PFSK-1 (cell line): ENCODE measurements around the gene POP7.

Source experiments
- FOXP2 ChIP-seq: optimal IDR thresholded peaks from 2 replicates; pipeline ENCODE3; 2011; ENCODE audit warnings: borderline replicate concordance, control low read depth, inconsistent platforms; ENCODE audit not compliant: insufficient read depth; ENCODE audit errors: extremely low read length, extremely low read depth
- POLR2AphosphoS5 ChIP-seq: IDR thresholded peaks from 2 replicates; pipeline ENCODE4 v1.6.1; 2012; ENCODE audit warnings: low read depth, mild to moderate bottlenecking, control low read depth, low read length, moderate library complexity
- SIN3A ChIP-seq: IDR thresholded peaks from 2 replicates; pipeline ENCODE4 v1.6.1; 2012; ENCODE audit warnings: mild to moderate bottlenecking, low read length, moderate library complexity, borderline replicate concordance; ENCODE audit not compliant: insufficient read depth
- TAF1 ChIP-seq: IDR thresholded peaks from 2 replicates; pipeline ENCODE4 v1.6.1; 2012; ENCODE audit warnings: low read length, control low read depth, borderline replicate concordance; ENCODE audit not compliant: insufficient read depth
- TF ChIP-seq, protein P1 (sequence below), 2 experiments: IDR thresholded peaks; 2 replicates each; pipeline versions ENCODE4 v1.6.1 to v1.8.0; 2011 to 2012; ENCODE audit warnings: low read depth in 2 of 2, low read length in 2 of 2, control low read depth in 1 of 2, inconsistent platforms in 1 of 2, mild to moderate bottlenecking in 1 of 2, moderate library complexity in 1 of 2; ENCODE audit not compliant: insufficient read depth in 1 of 2

The POP7 gene

DNA sequence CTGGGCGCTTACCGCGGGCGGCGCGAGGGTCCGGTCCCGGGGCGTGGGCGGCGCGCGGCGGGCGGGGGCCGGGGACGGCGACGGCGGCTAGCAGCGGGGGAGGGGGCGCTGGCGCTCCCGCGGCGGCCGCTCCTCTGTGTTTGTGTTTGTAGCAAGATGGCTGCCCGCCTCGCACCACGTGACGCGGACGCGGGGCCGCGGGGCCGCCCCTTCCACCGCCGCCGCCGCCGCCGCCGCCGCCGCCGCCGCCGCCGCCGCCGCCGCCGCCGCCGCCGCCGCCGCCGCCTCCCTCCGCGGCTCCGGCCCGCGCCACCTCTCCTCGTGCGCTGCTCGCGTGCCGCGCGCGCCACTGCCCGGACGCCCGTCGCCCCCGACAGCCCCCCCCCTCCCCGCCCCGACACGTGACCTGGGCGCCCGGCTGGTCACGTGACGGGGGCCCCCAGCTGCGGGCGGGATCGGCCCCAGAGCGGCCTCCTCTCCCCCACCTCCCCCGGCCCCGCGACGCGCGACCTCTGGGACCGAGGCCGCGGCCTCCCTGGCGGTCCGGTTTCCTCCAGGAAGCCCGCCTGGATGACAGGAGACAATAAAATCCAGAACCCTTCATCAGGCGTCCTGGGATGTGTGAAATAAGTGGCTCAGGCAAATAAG lies 11.7 kb upstream of the POP7 start, which contains the start of gene GIGYF1:
GIGYF1 (minus strand) TSS at position 153 of the 648 bp plus-strand sequence. CDS start 6,012 bp downstream, outside the sequence.
- TF ChIP-seq FOXP2 = no peak
- no peak for TF ChIP-seq POLR2AphosphoS5
- TF ChIP-seq TAF1 = no peak
- TF ChIP-seq SIN3A = peak; percentile 1; the same call in 1 of the 2 replicates
- TF ChIP-seq, protein P1, sequence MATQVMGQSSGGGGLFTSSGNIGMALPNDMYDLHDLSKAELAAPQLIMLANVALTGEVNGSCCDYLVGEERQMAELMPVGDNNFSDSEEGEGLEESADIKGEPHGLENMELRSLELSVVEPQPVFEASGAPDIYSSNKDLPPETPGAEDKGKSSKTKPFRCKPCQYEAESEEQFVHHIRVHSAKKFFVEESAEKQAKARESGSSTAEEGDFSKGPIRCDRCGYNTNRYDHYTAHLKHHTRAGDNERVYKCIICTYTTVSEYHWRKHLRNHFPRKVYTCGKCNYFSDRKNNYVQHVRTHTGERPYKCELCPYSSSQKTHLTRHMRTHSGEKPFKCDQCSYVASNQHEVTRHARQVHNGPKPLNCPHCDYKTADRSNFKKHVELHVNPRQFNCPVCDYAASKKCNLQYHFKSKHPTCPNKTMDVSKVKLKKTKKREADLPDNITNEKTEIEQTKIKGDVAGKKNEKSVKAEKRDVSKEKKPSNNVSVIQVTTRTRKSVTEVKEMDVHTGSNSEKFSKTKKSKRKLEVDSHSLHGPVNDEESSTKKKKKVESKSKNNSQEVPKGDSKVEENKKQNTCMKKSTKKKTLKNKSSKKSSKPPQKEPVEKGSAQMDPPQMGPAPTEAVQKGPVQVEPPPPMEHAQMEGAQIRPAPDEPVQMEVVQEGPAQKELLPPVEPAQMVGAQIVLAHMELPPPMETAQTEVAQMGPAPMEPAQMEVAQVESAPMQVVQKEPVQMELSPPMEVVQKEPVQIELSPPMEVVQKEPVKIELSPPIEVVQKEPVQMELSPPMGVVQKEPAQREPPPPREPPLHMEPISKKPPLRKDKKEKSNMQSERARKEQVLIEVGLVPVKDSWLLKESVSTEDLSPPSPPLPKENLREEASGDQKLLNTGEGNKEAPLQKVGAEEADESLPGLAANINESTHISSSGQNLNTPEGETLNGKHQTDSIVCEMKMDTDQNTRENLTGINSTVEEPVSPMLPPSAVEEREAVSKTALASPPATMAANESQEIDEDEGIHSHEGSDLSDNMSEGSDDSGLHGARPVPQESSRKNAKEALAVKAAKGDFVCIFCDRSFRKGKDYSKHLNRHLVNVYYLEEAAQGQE (IDR thresholded peaks at IDR 0.05; ENCODE audit: insufficient read depth in 1 of 2, low read depth in 2 of 2, low read length in 2 of 2) = 0 out of 4 replicates have a peak, but pooled peaks of 1 of the 2 experiments have one; percentile 22

DNA sequence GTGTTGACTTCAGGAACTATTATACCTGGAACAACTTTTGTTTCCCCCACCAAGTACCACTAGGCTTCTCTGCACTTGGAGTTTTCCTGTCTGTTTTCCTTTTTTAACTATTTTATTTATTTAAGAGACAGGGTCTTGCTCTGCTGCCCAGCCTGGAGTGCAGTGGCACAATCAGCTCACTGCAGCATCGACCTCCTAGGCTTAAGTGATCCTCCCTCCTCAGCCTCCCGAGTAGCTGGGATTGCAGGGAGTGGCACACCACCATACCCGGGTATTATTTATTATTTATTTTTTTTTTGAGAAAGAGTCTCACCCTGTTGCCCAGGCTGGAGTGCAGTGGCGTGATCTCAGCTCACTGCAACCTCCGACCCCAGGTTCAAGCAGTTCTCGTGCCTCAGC lies 9.8 kb upstream of the POP7 start:
- TF ChIP-seq TAF1 (no peak), FOXP2 (no peak)

DNA sequence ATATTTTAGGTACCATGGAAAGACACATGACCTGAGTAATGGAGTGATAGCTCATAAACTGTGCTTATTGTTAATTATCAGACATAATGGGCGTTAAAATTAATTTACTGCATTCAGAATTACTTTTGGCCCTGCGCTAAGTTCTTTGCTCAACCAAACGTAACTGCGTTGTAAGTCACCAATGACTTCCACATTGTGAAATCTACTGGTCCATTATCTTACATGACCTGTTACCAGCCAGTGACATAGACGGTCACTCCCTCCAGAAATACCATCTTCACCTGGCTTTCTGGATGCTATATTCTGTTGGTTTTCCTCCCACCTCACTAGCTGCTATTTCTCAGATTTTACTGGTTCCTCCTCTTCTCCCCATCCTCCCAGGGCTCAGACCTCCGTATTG lies 6.9 kb upstream of the POP7 start:
- TF ChIP-seq SIN3A = no peak
- no peak for TF ChIP-seq FOXP2
- TF ChIP-seq POLR2AphosphoS5 = no peak
- TF ChIP-seq, protein P1 (IDR thresholded peaks at IDR 0.05; ENCODE audit: insufficient read depth in 1 of 2, low read depth in 2 of 2, low read length in 2 of 2) = no peak
- no peak for TF ChIP-seq TAF1

DNA sequence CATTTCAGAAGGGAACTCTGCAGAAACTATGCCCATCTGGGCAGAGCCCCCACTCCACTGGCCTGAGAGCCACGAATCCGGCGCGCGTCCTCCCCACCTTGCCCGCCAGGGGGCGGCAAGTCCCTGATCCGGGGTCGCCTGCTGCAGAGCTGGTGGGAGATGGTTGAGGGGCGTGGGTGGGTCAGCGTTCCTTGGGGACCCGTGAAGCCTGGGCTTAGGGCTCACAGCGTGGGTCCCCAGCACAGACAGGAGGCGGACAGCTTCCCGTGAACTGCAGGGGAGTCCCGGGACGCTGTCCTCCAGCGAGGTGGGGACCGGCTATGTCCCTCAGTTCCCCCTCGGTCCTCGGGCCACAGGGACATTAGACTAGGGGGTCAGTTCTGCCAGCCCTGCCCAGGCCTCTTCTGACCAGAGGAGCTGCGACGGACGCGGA lies 585 bp upstream of the POP7 start:
- no peak for TF ChIP-seq POLR2AphosphoS5
- TF ChIP-seq FOXP2 = peak; percentile 56

DNA sequence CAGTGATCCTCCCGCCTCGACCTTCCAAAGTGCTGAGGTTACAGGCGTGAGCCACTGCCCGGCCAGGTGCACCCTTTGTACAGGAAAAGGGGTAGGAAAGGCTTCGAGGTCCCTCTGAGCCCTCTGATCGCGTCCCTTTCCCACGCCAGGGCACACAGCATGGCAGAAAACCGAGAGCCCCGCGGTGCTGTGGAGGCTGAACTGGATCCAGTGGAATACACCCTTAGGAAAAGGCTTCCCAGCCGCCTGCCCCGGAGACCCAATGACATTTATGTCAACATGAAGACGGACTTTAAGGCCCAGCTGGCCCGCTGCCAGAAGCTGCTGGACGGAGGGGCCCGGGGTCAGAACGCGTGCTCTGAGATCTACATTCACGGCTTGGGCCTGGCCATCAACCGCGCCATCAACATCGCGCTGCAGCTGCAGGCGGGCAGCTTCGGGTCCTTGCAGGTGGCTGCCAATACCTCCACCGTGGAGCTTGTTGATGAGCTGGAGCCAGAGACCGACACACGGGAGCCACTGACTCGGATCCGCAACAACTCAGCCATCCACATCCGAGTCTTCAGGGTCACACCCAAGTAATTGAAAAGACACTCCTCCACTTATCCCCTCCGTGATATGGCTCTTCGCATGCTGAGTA lies 871 bp downstream of the POP7 start:
- TF ChIP-seq POLR2AphosphoS5 = no peak
- TF ChIP-seq, protein P1 (IDR thresholded peaks at IDR 0.05; ENCODE audit: insufficient read depth in 1 of 2, low read depth in 2 of 2, low read length in 2 of 2) = no peak
- TF ChIP-seq SIN3A = no peak
- TF ChIP-seq FOXP2 = no peak
- no peak for TF ChIP-seq TAF1

DNA sequence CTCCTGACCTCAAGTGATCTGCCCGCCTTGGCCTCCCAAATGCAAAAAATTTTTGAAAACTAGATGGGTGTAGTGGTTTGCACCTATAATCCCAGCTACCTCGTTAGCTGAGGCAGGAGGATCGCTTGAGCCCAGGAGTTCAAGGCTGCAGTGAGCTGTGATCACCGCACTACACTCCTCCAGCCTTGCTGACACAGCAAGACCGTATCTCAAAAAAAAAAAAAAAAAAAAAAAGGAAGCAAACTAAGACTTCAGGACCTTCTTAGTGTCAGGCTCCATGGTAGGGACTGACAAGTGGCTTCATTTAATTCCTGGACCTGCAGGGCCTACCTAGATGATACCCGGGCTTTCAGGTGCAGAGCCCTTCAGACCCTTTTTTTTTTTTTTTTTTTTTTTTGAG lies 2.5 kb downstream of the POP7 start:
- TF ChIP-seq TAF1 (no peak), SIN3A (no peak), FOXP2 (no peak), POLR2AphosphoS5 (no peak)
- TF ChIP-seq, protein P1 (IDR thresholded peaks at IDR 0.05; ENCODE audit: insufficient read depth in 1 of 2, low read depth in 2 of 2, low read length in 2 of 2) = no peak
